Loucy (cell line): ENCODE data around the gene GDNF.

Source experiments
- H2AFZ ChIP-seq: fragments of 200-600 bp; sonication (generic); 2 replicates; pipeline ENCODE4 v1.6.0; 2016; ENCODE audit warnings: antibody characterized with exemption, mild to moderate bottlenecking, low read length, moderate library complexity
- H3F3A ChIP-seq: fragments of 200-600 bp; 2 replicates; pipeline ENCODE4 v1.6.0; 2016; ENCODE audit warnings: antibody characterized with exemption, low read depth, mild to moderate bottlenecking
- H3K27me3 ChIP-seq: fragments of 200-600 bp; sonication (generic); 2 replicates; pipeline ENCODE4 v1.6.1; 2014; ENCODE audit warnings: low read length, mild to moderate bottlenecking; ENCODE audit not compliant: insufficient read depth, poor library complexity, severe bottlenecking
- H3K36me3 ChIP-seq: fragments of 200-600 bp; sonication (generic); 2 replicates; pipeline ENCODE4 v1.6.1; 2016; ENCODE audit warnings: low read length; ENCODE audit not compliant: insufficient read depth
- H3K4me1 ChIP-seq: fragments of 200-600 bp; sonication (generic); 2 replicates; pipeline ENCODE4 v1.5.1; 2014; ENCODE audit warnings: low read length, mild to moderate bottlenecking; ENCODE audit not compliant: insufficient read depth, poor library complexity, severe bottlenecking
- H3K4me2 ChIP-seq: fragments of 200-600 bp; sonication (generic); 2 replicates; pipeline ENCODE4 v1.6.0; 2014; ENCODE audit warnings: antibody characterized with exemption, low read length, low read depth, mild to moderate bottlenecking; ENCODE audit not compliant: poor library complexity, severe bottlenecking
- H3K4me3 ChIP-seq: fragments of 200-600 bp; sonication (generic); 2 replicates; pipeline ENCODE4 v1.5.1; 2014; ENCODE audit warnings: low read length, mild to moderate bottlenecking, mixed read lengths; ENCODE audit not compliant: poor library complexity, severe bottlenecking
- H3K79me2 ChIP-seq: fragments of 200-600 bp; sonication (generic); 2 replicates; pipeline ENCODE4 v1.6.1; 2014; ENCODE audit warnings: low read length; ENCODE audit not compliant: insufficient read depth
- H3K9ac ChIP-seq: fragments of 200-600 bp; sonication (generic); 2 replicates; pipeline ENCODE4 v1.6.0; 2014; ENCODE audit warnings: mild to moderate bottlenecking, low read depth, low read length, moderate library complexity; ENCODE audit not compliant: poor library complexity, severe bottlenecking
- H3K9me2 ChIP-seq: fragments of 200-600 bp; sonication (generic); replicated peaks from 2 replicates; pipeline ENCODE4 v1.6.1; 2016; ENCODE audit warnings: low read depth, low read length, mixed read lengths
- H3K9me3 ChIP-seq: fragments of 200-600 bp; sonication (generic); 2 replicates; pipeline ENCODE4 v1.6.1; 2014; ENCODE audit warnings: mild to moderate bottlenecking, antibody characterized with exemption, low read length, low read depth; ENCODE audit not compliant: insufficient read depth
- H4K20me1 ChIP-seq: fragments of 200-600 bp; sonication (generic); 2 replicates; pipeline ENCODE4 v1.6.0; 2014; ENCODE audit warnings: antibody characterized with exemption, low read length, mild to moderate bottlenecking; ENCODE audit not compliant: insufficient read depth, poor library complexity, severe bottlenecking
- EZH2phosphoT487 ChIP-seq: fragments of 200-600 bp; IDR thresholded peaks from 2 replicates; pipeline ENCODE4 v1.6.1; 2018; ENCODE audit warnings: antibody characterized with exemption, mild to moderate bottlenecking, moderate library complexity, borderline replicate concordance
- TF ChIP-seq, protein P1 (sequence below): fragments of 200-600 bp; sonication (generic); conservative IDR thresholded peaks from 2 replicates; pipeline ENCODE4 v1.5.1; 2014; ENCODE audit warnings: mild to moderate bottlenecking, antibody characterized with exemption, low read length

GDNF gene

DNA sequence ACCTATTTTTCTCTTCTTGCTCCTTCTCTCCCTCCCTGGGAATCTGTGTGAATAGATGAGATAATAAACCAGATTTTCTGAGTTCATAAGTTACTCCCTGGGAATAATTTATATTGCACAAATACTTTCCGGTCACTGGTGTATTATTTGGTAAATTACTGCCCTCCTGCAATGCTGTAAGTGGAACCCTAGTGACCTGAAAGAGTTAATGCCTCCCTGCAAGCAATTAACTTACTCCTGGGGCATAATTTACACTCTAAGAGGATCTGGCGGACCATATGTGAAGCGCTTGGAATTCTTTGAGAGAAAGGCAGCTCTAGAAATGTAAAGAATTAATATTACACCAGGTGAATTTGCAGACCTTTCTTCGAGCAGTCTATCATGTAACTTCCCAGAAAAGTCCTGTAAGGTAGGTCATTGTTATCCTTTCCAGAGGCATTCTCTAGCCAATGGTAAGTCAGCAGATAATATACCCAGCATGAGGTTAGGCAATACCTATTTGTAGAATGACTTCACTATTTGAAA, 7.0 kb upstream of the GDNF start:
- Histone ChIP-seq H3K9me3 (no peaks in the 10 kb centered on the region), H3K4me1 (no peaks in the 10 kb centered on the region), H4K20me1 (no peaks in the 10 kb centered on the region), H3K4me2 (no peak overlapping the region), H2AFZ (no peak overlapping the region), H3F3A (no peaks in the 10 kb centered on the region), H3K4me3 (no peak overlapping the region), H3K27me3 (peaks cover 4% of the 10 kb centered on the region), H3K79me2 (no peaks in the 10 kb centered on the region), H3K9me2 (no peaks in the 10 kb centered on the region), H3K9ac (no peak overlapping the region), H3K36me3 (no peaks in the 10 kb centered on the region)
- TF ChIP-seq, protein P1, sequence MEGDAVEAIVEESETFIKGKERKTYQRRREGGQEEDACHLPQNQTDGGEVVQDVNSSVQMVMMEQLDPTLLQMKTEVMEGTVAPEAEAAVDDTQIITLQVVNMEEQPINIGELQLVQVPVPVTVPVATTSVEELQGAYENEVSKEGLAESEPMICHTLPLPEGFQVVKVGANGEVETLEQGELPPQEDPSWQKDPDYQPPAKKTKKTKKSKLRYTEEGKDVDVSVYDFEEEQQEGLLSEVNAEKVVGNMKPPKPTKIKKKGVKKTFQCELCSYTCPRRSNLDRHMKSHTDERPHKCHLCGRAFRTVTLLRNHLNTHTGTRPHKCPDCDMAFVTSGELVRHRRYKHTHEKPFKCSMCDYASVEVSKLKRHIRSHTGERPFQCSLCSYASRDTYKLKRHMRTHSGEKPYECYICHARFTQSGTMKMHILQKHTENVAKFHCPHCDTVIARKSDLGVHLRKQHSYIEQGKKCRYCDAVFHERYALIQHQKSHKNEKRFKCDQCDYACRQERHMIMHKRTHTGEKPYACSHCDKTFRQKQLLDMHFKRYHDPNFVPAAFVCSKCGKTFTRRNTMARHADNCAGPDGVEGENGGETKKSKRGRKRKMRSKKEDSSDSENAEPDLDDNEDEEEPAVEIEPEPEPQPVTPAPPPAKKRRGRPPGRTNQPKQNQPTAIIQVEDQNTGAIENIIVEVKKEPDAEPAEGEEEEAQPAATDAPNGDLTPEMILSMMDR: no peak
- no peak for TF ChIP-seq EZH2phosphoT487

- TF ChIP-seq EZH2phosphoT487: no peak
- TF ChIP-seq, protein P1: no peak
- Histone ChIP-seq H3K9ac (no peak overlapping the region), H3K4me1 (no peaks in the 10 kb centered on the region), H3K9me2 (no peaks in the 10 kb centered on the region), H3K27me3 (peaks cover 4% of the 10 kb centered on the region), H3K79me2 (no peaks in the 10 kb centered on the region), H3F3A (no peaks in the 10 kb centered on the region), H4K20me1 (no peaks in the 10 kb centered on the region), H3K4me3 (no peak overlapping the region), H3K36me3 (no peaks in the 10 kb centered on the region), H2AFZ (no peak overlapping the region), H3K9me3 (no peaks in the 10 kb centered on the region), H3K4me2 (no peak overlapping the region)
Observed at GRCh38 chr5:37844009-37844408, 4.2 kb upstream of the GDNF start.

DNA sequence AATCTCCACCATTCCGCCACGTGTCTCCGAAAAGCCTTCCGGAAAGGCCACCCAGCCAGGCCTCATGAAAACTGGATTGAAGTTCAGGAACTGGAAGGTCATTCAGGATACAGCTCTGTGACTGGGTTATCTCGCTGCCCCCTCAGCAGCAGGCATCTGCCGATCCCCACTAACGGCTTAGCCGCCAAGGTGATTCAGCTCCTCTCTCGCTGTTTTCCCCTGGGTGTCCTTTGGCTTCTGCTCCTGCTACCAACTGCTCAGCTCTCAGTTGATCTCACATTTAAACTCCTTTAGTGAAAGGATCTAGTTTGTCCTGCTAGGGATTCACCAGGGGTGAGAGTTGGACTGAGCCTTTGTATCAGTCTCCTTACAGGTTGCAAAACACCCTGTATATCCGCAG, 2.2 kb upstream of the GDNF start:
- Histone ChIP-seq H3K36me3 (no peaks in the 10 kb centered on the region), H3K27me3 (peaks cover 4% of the 10 kb centered on the region), H3K4me3 (no peak overlapping the region), H3K4me2 (no peak overlapping the region), H3K9ac (no peak overlapping the region), H4K20me1 (no peaks in the 10 kb centered on the region), H3K4me1 (no peaks in the 10 kb centered on the region), H3F3A (no peaks in the 10 kb centered on the region), H3K9me2 (no peaks in the 10 kb centered on the region), H2AFZ (no peak overlapping the region), H3K79me2 (no peaks in the 10 kb centered on the region), H3K9me3 (no peaks in the 10 kb centered on the region)
- TF ChIP-seq EZH2phosphoT487: no peak
- TF ChIP-seq, protein P1: no peak
